Measurements from ENCODE around the gene OR10A5. TPM values are rescaled to one million over a fixed set of nuclear protein-coding genes. Genes with fewer than 3 reads are reported as not detected.

Gene OR10A5
- total and polyA plus RNA-seq, 12 donors = not detected

- H3K9me3 ChIP-seq = no peaks in the 10 kb centered on the region
- no peak for ATAC-seq
- intact Hi-C loops (cut with DNase I) = loop anchor here in 1 of 10 donors (5.0 kb wide), 1 partner anchor 874 kb away; no protein-coding TSS in a partner anchor
- H3K4me3 ChIP-seq = no peak overlapping the region
- no peak for TF ChIP-seq CTCF (IDR thresholded peaks at IDR 0.05)
- WGBS, 2 donors = 49 to 53% methylated on average over 2 of the region's 2 CpGs
- H3K4me1 ChIP-seq = no peaks in the 10 kb centered on the region
- no peak overlapping the region for H3K27ac ChIP-seq
- peaks cover 0 to 27% (median 3%) of the 10 kb centered on the region in 7 donors for H3K27me3 ChIP-seq
- DNase-seq = no peak
- H3K36me3 ChIP-seq = no peaks in the 10 kb centered on the region
Measured at GRCh38 chr11:6813656-6814055, 31.8 kb upstream of the OR10A5 start.

DNA sequence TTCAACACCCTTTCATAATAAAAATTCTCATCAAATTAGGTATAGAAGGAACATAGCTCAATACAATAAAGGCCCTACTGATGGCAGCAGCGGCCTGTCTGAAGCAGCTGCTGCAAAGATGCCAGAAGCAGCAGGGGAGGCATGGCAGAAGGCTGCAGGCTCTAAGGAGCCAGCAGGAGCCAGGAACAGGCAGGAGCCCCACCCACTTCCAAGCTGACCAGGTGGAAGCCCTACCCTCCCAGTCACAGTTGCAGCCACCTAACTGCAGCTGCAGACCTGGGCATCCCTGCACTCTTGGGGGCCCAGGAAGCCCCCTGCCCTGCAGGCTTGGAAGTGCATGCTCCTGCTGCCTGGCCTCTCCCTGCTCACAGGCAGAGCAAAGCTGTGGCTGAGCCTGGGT is 27.8 kb upstream of the OR10A5 start:
- H3K4me1 ChIP-seq = no peaks in the 10 kb centered on the region
- intact Hi-C loops (cut with DNase I) = no loop called here
- ATAC-seq (no peak), DNase-seq (no peak)
- no peak overlapping the region for H3K4me3 ChIP-seq
- 35 to 53% methylated on average over 1 of the region's 1 CpG for WGBS, 2 donors
- peaks cover 0 to 5% (median 3%) of the 10 kb centered on the region in 7 donors for H3K27me3 ChIP-seq
- no peak overlapping the region for H3K27ac ChIP-seq
- no peak for TF ChIP-seq CTCF (IDR thresholded peaks at IDR 0.05)
- H3K36me3 ChIP-seq = no peaks in the 10 kb centered on the region
- H3K9me3 ChIP-seq = peaks cover 0 to 15% (median 0%) of the 10 kb centered on the region in 11 donors

GRCh38 chr11:6818967-6819366 is 26.5 kb upstream of the OR10A5 start:
- intact Hi-C loops (cut with DNase I) = no loop called here
- no peak for ATAC-seq
- WGBS, 2 donors = 90 to 93% methylated on average over 5 of the region's 5 CpGs
- no peaks in the 10 kb centered on the region for H3K27me3 ChIP-seq
- no peak for TF ChIP-seq CTCF (IDR thresholded peaks at IDR 0.05)
- H3K27ac ChIP-seq = no peak overlapping the region
- H3K36me3 ChIP-seq = no peaks in the 10 kb centered on the region
- no peak for DNase-seq
- peaks cover 0 to 15% (median 0%) of the 10 kb centered on the region in 11 donors for H3K9me3 ChIP-seq
- H3K4me3 ChIP-seq = no peak overlapping the region
- H3K4me1 ChIP-seq = no peaks in the 10 kb centered on the region

- no peak for TF ChIP-seq CTCF (IDR thresholded peaks at IDR 0.05)
- Histone ChIP-seq H3K27me3 (peaks cover 0 to 5% (median 0%) of the 10 kb centered on the region in 7 donors), H3K9me3 (peaks cover 0 to 15% (median 0%) of the 10 kb centered on the region in 11 donors), H3K4me3 (no peak overlapping the region), H3K4me1 (no peaks in the 10 kb centered on the region), H3K27ac (no peak overlapping the region), H3K36me3 (no peaks in the 10 kb centered on the region)
- 45 to 54% methylated on average over 5 of the region's 5 CpGs for WGBS, 2 donors
- ATAC-seq = no peak
- DNase-seq = no peak
- intact Hi-C loops (cut with DNase I) = no loop called here
Measured at GRCh38 chr11:6824136-6824823, 21.2 kb upstream of the OR10A5 start.

Measured in heart right ventricle (tissue), 16 donors.